Pancreas (tissue), 10 donors: ENCODE measurements around the gene RCBTB2. TPM values are rescaled to one million over a fixed set of nuclear protein-coding genes. Genes with fewer than 3 reads are reported as not detected.

ENCODE experiments used
- ATAC-seq, 4 donors: fragments of 200-7000 bp; cut with Tn5 transposase; one replicate each; pipeline versions ENCODE4 v1.8.0 to v1.9.1; 2020; ENCODE audit warnings: mild to moderate bottlenecking in 4 of 4, moderate library complexity in 4 of 4
- DNase-seq, 6 donors: peaks; one replicate each; pipeline ENCODE4 v3.0.0-alpha.2; 2020
- FAIRE-seq: peaks from 2 replicates; lab custom pipeline; 2012; peaks lifted over from hg19 to GRCh38; lab: Jason Lieb, UNC
- H3K27ac ChIP-seq, 4 donors: fragments of 200-600 bp; sonication (generic); 1 replicate in 3 of 4; 2 replicates in 1 of 4; pipeline versions ENCODE4 v1.5.0 to v1.8.0; 2020
- H3K27me3 ChIP-seq, 4 donors: fragments of 200-600 bp; one replicate each; pipeline ENCODE4 v1.8.0; 2021
- H3K36me3 ChIP-seq, 3 donors: fragments of 200-600 bp; sonication (generic) in 1 of 3; one replicate each; pipeline versions ENCODE4 v1.5.0 to v1.8.0; 2020 to 2021
- H3K4me1 ChIP-seq, 3 donors: fragments of 200-600 bp; one replicate each; pipeline ENCODE4 v1.8.0; 2021
- H3K4me3 ChIP-seq, 4 donors: fragments of 200-600 bp; sonication (generic) in 2 of 4; one replicate each; pipeline versions ENCODE4 v1.5.0 to v1.8.0; 2020 to 2021
- H3K9me3 ChIP-seq, 4 donors: fragments of 200-600 bp; one replicate each; pipeline ENCODE4 v1.8.0; 2021
- WGBS, 2 donors: extraction: QIAGEN DNeasy Blood & Tissue Kit; methylation state at CpG; one replicate each; pipeline ENCODE4 v1.1.7; 2013; 5-methylcytosine and 5-hydroxymethylcytosine counted together
- intact Hi-C, 3 donors: fragments of 100-400 bp; cut with DNase I; formaldehyde crosslinking; loops; one replicate each; pipeline versions ENCODE4 v1.11.1 to v1.14.2; 2022
- polyA plus RNA-seq, 2 donors: library from polyadenylated mRNA; stranded (reverse); fragments of 200-250 nt; gene quantifications; one replicate each; pipeline ENCODE4 v1.2.3, GENCODE V29; 2013
- total RNA-seq, 6 donors: library from RNA; stranded (reverse); fragmentation: NEBNext Ultra II Directional in 4 of 6; extraction: Animal tissue kit (Norgen Biotek cat#: 25700) in 4 of 6; gene quantifications; one replicate each; pipeline versions ENCODE4 v1.2.1 to v1.2.4, GENCODE V29; 2021 to 2023
- TF ChIP-seq, protein P1 (sequence below), 4 donors: fragments of 200-600 bp; sonication (generic) in 3 of 4; IDR thresholded peaks; one replicate each; pipeline versions ENCODE4 v1.5.0 to v1.8.0; 2021; ENCODE audit warnings: antibody characterized with exemption in 4 of 4
- donor health status: healthy with polysubstance abuse.
- donor health status: DM: no; HTN: no; CAD: no; lungs with moderate emphysema.
- donor health status: DM: no; HTN: no; CAD: no.
- donor health status: control.
- donor health status: control.
- donor health status: Bipolar disorder and iron deficiency.
- donor health status: DM: yes; HTN: yes; CAD: no.
- donor health status: DM: no; HTN: no; CAD: no.
- donor health status: DM: no; HTN: no; CAD: no.
- donor health status: DM: yes; HTN: yes; CAD: no.

The RCBTB2 gene
- total and polyA plus RNA-seq, 8 donors = 2.7 to 9.7 (median 4.9) TPM

DNA sequence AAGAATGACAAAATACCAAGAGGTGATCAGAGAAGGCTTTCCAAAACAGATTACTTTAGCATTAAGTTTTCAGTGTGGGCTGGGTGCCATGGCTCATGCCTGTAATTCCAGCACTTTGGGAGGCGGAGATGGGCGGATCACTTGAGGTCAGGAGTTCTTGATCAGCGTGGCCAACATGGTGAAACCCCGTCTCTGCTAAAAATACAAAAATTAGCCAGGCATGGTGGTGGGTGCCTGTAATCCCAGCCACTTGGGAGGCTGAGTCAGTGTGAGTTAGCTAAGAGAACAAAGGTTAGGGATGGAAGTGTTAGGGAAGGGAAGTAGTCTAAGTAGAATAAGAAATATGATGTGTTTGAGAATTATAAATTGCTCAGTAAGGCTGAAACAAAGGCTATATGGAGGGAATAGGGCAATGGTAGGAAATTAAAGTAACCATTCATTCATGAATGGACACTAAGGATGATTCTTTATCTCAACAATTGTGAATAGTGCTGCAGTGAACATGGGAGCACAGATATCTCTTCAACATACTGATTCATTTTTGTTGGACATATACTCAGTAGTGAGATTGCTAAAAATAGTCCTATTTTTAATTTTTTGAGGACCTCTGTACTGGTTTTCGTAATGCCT is 3.9 kb upstream of the RCBTB2 start:
- 86 to 91% methylated on average over 5 of the region's 5 CpGs for WGBS, 2 donors
- ATAC-seq (no peak), FAIRE-seq (no peak), DNase-seq (no peak)
- H3K4me3 ChIP-seq = no peak overlapping the region
- no peak overlapping the region for H3K27ac ChIP-seq
- no peaks in the 10 kb centered on the region for H3K27me3 ChIP-seq
- H3K9me3 ChIP-seq = no peaks in the 10 kb centered on the region
- H3K36me3 ChIP-seq = no peaks in the 10 kb centered on the region
- H3K4me1 ChIP-seq = no peaks in the 10 kb centered on the region
- TF ChIP-seq, protein P1, sequence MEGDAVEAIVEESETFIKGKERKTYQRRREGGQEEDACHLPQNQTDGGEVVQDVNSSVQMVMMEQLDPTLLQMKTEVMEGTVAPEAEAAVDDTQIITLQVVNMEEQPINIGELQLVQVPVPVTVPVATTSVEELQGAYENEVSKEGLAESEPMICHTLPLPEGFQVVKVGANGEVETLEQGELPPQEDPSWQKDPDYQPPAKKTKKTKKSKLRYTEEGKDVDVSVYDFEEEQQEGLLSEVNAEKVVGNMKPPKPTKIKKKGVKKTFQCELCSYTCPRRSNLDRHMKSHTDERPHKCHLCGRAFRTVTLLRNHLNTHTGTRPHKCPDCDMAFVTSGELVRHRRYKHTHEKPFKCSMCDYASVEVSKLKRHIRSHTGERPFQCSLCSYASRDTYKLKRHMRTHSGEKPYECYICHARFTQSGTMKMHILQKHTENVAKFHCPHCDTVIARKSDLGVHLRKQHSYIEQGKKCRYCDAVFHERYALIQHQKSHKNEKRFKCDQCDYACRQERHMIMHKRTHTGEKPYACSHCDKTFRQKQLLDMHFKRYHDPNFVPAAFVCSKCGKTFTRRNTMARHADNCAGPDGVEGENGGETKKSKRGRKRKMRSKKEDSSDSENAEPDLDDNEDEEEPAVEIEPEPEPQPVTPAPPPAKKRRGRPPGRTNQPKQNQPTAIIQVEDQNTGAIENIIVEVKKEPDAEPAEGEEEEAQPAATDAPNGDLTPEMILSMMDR (IDR thresholded peaks at IDR 0.05) = no peak
- intact Hi-C loops = no loop called here

DNA sequence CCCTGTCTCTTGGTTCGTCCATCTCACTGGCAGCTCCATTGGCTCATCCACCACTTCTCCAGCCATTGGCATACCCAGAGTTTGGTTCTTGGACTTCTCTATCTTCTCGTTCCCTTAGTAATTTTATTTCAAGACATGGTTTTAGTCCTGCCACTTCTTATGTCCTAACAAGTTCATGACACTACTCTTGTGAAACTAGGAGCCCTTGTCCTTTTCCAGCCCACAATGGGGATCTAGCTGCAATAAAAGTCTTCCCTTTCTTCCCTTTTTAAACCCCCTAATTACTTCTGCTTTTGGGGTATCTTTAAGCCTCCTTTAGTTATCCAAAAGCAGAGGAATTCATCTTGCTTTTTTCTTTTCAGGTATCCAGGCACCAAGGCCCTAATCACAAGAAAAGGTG is 2.9 kb upstream of the RCBTB2 start:
- Histone ChIP-seq H3K4me3 (no peak overlapping the region), H3K9me3 (no peaks in the 10 kb centered on the region), H3K27me3 (no peaks in the 10 kb centered on the region), H3K4me1 (peaks cover 0 to 6% (median 0%) of the 10 kb centered on the region in 3 donors), H3K36me3 (no peaks in the 10 kb centered on the region), H3K27ac (no peak overlapping the region)
- TF ChIP-seq, protein P1 (IDR thresholded peaks at IDR 0.05) = no peak
- no peak for ATAC-seq
- intact Hi-C loops = no loop called here
- FAIRE-seq = no peak
- 74 to 91% methylated on average over 2 of the region's 2 CpGs for WGBS, 2 donors
- no peak for DNase-seq

- H3K4me3 ChIP-seq = no peak overlapping the region
- FAIRE-seq = no peak
- no peaks in the 10 kb centered on the region for H3K27me3 ChIP-seq
- no peaks in the 10 kb centered on the region for H3K9me3 ChIP-seq
- 94 to 97% methylated on average over 5 of the region's 5 CpGs for WGBS, 2 donors
- TF ChIP-seq, protein P1 (IDR thresholded peaks at IDR 0.05) = no peak
- peaks cover 0 to 6% (median 0%) of the 10 kb centered on the region in 3 donors for H3K4me1 ChIP-seq
- no peak for ATAC-seq
- DNase-seq = no peak
- intact Hi-C loops = no loop called here
- no peak overlapping the region for H3K27ac ChIP-seq
- no peaks in the 10 kb centered on the region for H3K36me3 ChIP-seq
These were observed 2.1 kb upstream of the RCBTB2 start for GRCh38 chr13:48534911-48535501.

GRCh38 chr13:48533961-48534600 is 1.2 kb upstream of the RCBTB2 start:
- 85 to 88% methylated on average over 9 of the region's 9 CpGs for WGBS, 2 donors

More at GRCh38 chr13:48533961-48534600, 1.2 kb upstream of the RCBTB2 start:
- H3K27me3 ChIP-seq = no peaks in the 10 kb centered on the region
- TF ChIP-seq, protein P1 (IDR thresholded peaks at IDR 0.05) = no peak
- FAIRE-seq (no peak), ATAC-seq (no peak), DNase-seq (no peak)
- H3K4me3 ChIP-seq = no peak overlapping the region
- no peaks in the 10 kb centered on the region for H3K36me3 ChIP-seq
- peak overlapping the region in 2 of 4 donors; percentile 95 to 96 for H3K27ac ChIP-seq
- H3K4me1 ChIP-seq = peaks cover 0 to 6% (median 0%) of the 10 kb centered on the region in 3 donors
- H3K9me3 ChIP-seq = no peaks in the 10 kb centered on the region
- intact Hi-C loops = no loop called here
